Activated B cell treated with CpG ODN at 0.5 μM for 24 hours (primary cell): Measurements from ENCODE around the gene CWF19L2. TPM values are rescaled to one million over a fixed set of nuclear protein-coding genes. Genes with fewer than 3 reads are reported as not detected.

ENCODE experiments used
- ATAC-seq: fragments of 200-7000 bp; cut with Tn5 transposase; one replicate; pipeline ENCODE4 v1.10.0; 2021; ENCODE audit warnings: low read depth, mild to moderate bottlenecking, moderate library complexity
- CTCF ChIA-PET: fragments of 350-600 bp; sonication (Branson Sonifier 250); formaldehyde crosslinking; loops from one replicate; lab custom pipeline; 2021; ENCODE audit warnings: antibody characterized with exemption; lab: Charles Lee
- POLR2A ChIA-PET: fragments of 350-600 bp; sonication (Branson Sonifier 250); formaldehyde crosslinking; loops from one replicate; lab custom pipeline; 2021; ENCODE audit warnings: antibody characterized with exemption; lab: Charles Lee
- DNase-seq: peaks from one replicate; pipeline ENCODE4 v3.0.0; 2022
- H3K27ac Mint-ChIP-seq: one replicate; pipeline ENCODE4 v1.8.0; 2020; ENCODE audit warnings: mixed read lengths
- H3K27me3 Mint-ChIP-seq: one replicate; pipeline ENCODE4 v1.8.0; 2021; ENCODE audit warnings: mixed read lengths
- H3K36me3 Mint-ChIP-seq: one replicate; pipeline ENCODE4 v1.8.0; 2021; ENCODE audit warnings: low read depth, mixed read lengths
- H3K4me1 Mint-ChIP-seq: one replicate; pipeline ENCODE4 v1.8.0; 2021; ENCODE audit warnings: mixed read lengths
- H3K4me3 Mint-ChIP-seq: one replicate; pipeline ENCODE4 v1.8.0; 2020; ENCODE audit warnings: mild to moderate bottlenecking, mixed read lengths
- H3K9me3 Mint-ChIP-seq: one replicate; pipeline ENCODE4 v1.8.0; 2020; ENCODE audit warnings: mixed read lengths
- intact Hi-C: fragments of 100-400 bp; cut with micrococcal nuclease; formaldehyde crosslinking; loops from one replicate; pipeline ENCODE4 v1.15.1; 2024
- total RNA-seq: library from RNA; stranded (reverse); gene quantifications from 2 replicates; pipeline ENCODE4 v1.2.3, GENCODE V29; 2022
- TF ChIP-seq, protein P1 (sequence below): fragments of 200-600 bp; IDR thresholded peaks from one replicate; pipeline ENCODE4 v1.8.0; 2022; ENCODE audit warnings: antibody characterized with exemption, mild to moderate bottlenecking

Gene CWF19L2
- total RNA-seq, 1 donor from 2014 or later = 26.1 TPM

DNA sequence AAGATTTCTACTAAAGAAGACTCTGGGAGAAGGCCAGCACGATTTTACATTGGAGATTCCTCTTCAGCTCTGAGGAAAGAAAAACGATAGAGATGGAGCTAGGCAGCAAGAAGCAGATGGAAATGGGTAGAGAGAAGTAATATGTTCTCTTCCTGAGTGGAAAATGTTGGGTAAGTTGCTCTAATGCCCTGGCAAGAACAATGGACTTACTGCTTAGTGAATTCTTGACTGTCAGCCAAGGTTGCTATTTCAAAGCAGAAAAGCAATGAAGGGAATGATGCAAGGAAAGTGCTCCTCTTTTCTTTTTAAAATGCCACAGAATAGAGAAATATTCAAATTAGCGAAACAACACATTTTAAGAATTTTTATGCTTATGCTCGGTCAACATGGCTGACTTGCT lies 38.4 kb upstream of the CWF19L2 start:
- intact Hi-C loops = no loop called here
- Mint-ChIP-seq H3K27ac (no peak overlapping the region), H3K9me3 (no peaks in the 10 kb centered on the region)

DNA sequence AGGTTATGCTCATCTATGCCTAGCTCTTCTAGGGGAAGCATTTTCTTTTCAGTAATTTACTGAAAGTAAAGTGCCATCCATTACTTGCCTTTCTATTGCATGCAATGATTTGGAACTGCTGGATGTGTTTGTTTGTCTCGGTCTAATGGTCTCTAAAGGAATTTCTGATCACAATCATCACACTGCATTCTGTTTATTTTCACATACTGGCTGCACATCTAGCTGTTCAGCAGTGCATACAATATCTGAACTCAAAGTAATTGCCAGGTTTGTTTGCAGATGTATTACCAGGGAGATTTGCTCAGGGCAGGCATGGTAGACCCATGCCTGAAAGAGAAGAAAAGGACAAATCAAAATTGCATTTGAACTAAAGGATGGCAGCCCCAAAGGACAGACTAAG lies 36.4 kb upstream of the CWF19L2 start:
- H3K36me3 Mint-ChIP-seq = peaks cover 3% of the 10 kb centered on the region
- ChIA-PET CTCF (no interaction called here), POLR2A (no interaction called here)
- H3K4me1 Mint-ChIP-seq = no peaks in the 10 kb centered on the region
- no peak overlapping the region for H3K27ac Mint-ChIP-seq
- intact Hi-C loops = no loop called here
- H3K4me3 Mint-ChIP-seq = no peak overlapping the region
- no peaks in the 10 kb centered on the region for H3K9me3 Mint-ChIP-seq
- no peaks in the 10 kb centered on the region for H3K27me3 Mint-ChIP-seq
- DNase-seq = no peak
- TF ChIP-seq, protein P1, sequence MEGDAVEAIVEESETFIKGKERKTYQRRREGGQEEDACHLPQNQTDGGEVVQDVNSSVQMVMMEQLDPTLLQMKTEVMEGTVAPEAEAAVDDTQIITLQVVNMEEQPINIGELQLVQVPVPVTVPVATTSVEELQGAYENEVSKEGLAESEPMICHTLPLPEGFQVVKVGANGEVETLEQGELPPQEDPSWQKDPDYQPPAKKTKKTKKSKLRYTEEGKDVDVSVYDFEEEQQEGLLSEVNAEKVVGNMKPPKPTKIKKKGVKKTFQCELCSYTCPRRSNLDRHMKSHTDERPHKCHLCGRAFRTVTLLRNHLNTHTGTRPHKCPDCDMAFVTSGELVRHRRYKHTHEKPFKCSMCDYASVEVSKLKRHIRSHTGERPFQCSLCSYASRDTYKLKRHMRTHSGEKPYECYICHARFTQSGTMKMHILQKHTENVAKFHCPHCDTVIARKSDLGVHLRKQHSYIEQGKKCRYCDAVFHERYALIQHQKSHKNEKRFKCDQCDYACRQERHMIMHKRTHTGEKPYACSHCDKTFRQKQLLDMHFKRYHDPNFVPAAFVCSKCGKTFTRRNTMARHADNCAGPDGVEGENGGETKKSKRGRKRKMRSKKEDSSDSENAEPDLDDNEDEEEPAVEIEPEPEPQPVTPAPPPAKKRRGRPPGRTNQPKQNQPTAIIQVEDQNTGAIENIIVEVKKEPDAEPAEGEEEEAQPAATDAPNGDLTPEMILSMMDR = no peak
- no peak for ATAC-seq

More for the DNA sequence above, 38.4 kb upstream of the CWF19L2 start:
- DNase-seq = no peak
- TF ChIP-seq, protein P1 = no peak
- no peaks in the 10 kb centered on the region for H3K27me3 Mint-ChIP-seq
- ATAC-seq = no peak
- no peaks in the 10 kb centered on the region for H3K4me1 Mint-ChIP-seq
- POLR2A ChIA-PET = no interaction called here
- no peak overlapping the region for H3K4me3 Mint-ChIP-seq
- peaks cover 9% of the 10 kb centered on the region for H3K36me3 Mint-ChIP-seq
- CTCF ChIA-PET = no interaction called here

GRCh38 chr11:107493117-107493516 lies 35.5 kb upstream of the CWF19L2 start:
- ChIA-PET POLR2A (no interaction called here), CTCF (no interaction called here)
- Mint-ChIP-seq H3K9me3 (peaks cover 2% of the 10 kb centered on the region), H3K36me3 (peaks cover 2% of the 10 kb centered on the region), H3K27ac (no peak overlapping the region), H3K4me1 (no peaks in the 10 kb centered on the region), H3K4me3 (no peak overlapping the region), H3K27me3 (no peaks in the 10 kb centered on the region)
- intact Hi-C loops = no loop called here
- no peak for DNase-seq
- ATAC-seq = no peak
- TF ChIP-seq, protein P1 = no peak

DNA sequence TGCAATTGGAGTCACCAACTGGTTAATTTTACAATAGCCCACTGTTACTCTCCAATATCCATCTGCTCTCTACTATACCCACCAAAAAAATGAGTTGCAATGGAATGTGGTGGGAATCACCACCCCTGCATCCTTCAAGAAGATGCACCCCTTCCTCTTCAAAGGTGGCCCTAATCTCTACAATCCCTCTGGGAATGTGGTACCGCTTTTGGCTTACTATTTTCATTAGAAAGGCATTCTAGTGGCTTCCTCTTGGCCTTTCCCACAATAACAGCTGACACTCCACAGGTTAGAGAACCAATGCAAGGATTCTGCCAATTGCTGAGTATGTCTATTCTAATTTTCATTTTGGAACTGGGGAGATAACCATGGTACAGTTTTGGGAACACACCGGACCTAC lies 33.2 kb upstream of the CWF19L2 start:
- ChIA-PET POLR2A (no interaction called here), CTCF (no interaction called here)
- intact Hi-C loops = no loop called here
- peaks cover 2% of the 10 kb centered on the region for H3K27me3 Mint-ChIP-seq
- H3K9me3 Mint-ChIP-seq = peaks cover 2% of the 10 kb centered on the region
- H3K27ac Mint-ChIP-seq = no peak overlapping the region
- H3K4me3 Mint-ChIP-seq = no peak overlapping the region
- TF ChIP-seq, protein P1 = no peak
- no peaks in the 10 kb centered on the region for H3K4me1 Mint-ChIP-seq
- no peaks in the 10 kb centered on the region for H3K36me3 Mint-ChIP-seq
- DNase-seq (no peak), ATAC-seq (no peak)

DNA sequence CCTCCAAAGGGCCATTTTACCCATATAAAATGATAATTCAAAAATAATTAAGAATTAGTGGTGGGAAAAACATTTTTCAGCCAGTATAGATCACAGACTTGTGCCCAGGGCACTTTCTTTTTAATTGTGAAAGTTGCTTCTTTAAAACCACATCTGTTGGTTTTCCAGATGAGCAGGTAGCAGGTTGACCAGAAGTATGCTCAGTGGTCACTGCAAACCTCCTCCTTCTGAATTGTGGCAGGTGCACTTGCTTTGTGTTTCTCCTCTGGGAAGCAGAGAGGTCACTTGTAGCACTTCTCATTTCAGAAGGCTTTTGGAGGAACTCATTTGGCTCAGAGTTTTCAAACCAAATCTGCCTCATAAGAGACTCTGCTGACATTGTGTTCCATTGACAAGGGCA lies 24.6 kb upstream of the CWF19L2 start:
- Mint-ChIP-seq H3K27me3 (peaks cover 22% of the 10 kb centered on the region), H3K27ac (no peak overlapping the region), H3K9me3 (no peaks in the 10 kb centered on the region), H3K4me3 (no peak overlapping the region), H3K4me1 (no peaks in the 10 kb centered on the region), H3K36me3 (no peaks in the 10 kb centered on the region)
- CTCF ChIA-PET = no interaction called here
- intact Hi-C loops = no loop called here
- no peak for DNase-seq
- POLR2A ChIA-PET = no interaction called here
- TF ChIP-seq, protein P1 = no peak
- ATAC-seq = no peak
